Brain microvascular endothelial cell (primary cell): ENCODE results near the gene TUBGCP6.

ENCODE experiments used
- DNase-seq: peaks from one replicate; pipeline ENCODE4 v3.0.0-alpha.2; 2020
- H3K27ac ChIP-seq: fragments of 250-450 bp; sonication (Bioruptor Pico); 2 replicates; pipeline ENCODE4 v1.5.1; 2020; ENCODE audit warnings: mild to moderate bottlenecking, moderate library complexity
- H3K27me3 ChIP-seq: fragments of 250-450 bp; sonication (Bioruptor Pico); replicated peaks from 2 replicates; pipeline ENCODE4 v1.5.1; 2020; ENCODE audit warnings: mild to moderate bottlenecking
- H3K36me3 ChIP-seq: fragments of 250-450 bp; sonication (Bioruptor Pico); replicated peaks from 2 replicates; pipeline ENCODE4 v1.5.1; 2020; ENCODE audit warnings: mild to moderate bottlenecking
- H3K4me3 ChIP-seq: 2 replicates; pipeline ENCODE4 v1.5.1; 2011; ENCODE audit warnings: low read depth, mild to moderate bottlenecking, control low read depth, low read length, moderate library complexity
- in situ Hi-C: cut with HindIII; loops from 2 replicates; pipeline ENCODE4 v1.10.0; 2017; ENCODE audit warnings: low sequenced_read_pairs, low pct_ligation_motif_present
- TF ChIP-seq, protein P1 (sequence below): IDR thresholded peaks from 2 replicates; pipeline ENCODE4 v1.5.1; 2011; ENCODE audit warnings: low read depth, mild to moderate bottlenecking, moderate library complexity, low read length, control low read depth, inconsistent platforms; ENCODE audit errors: missing control alignments

The TUBGCP6 gene

DNA sequence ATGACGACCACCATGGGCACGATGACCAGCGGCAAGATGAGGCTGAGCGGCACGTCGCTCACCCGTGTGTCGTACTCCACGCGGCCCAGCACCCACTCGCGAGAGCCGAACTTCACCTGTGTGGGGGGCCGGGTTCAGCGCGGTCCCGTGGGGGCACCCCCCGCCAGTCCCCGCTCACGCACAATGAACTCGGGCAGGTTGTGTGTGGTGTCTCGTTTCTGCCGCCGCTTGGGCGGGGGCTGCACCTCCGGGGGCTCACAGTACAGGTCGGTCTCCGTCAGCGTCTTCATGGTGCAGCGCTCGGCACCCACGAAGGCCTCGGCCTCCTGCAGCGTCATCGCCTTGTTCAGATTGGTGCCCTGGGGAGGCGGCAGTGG lies 36.5 kb upstream of the TUBGCP6 start:
- Histone ChIP-seq H3K4me3 (no peak overlapping the region), H3K27me3 (no peaks in the 10 kb centered on the region), H3K27ac (no peak overlapping the region), H3K36me3 (peaks cover 65% of the 10 kb centered on the region)
- no peak for DNase-seq
- TF ChIP-seq, protein P1, sequence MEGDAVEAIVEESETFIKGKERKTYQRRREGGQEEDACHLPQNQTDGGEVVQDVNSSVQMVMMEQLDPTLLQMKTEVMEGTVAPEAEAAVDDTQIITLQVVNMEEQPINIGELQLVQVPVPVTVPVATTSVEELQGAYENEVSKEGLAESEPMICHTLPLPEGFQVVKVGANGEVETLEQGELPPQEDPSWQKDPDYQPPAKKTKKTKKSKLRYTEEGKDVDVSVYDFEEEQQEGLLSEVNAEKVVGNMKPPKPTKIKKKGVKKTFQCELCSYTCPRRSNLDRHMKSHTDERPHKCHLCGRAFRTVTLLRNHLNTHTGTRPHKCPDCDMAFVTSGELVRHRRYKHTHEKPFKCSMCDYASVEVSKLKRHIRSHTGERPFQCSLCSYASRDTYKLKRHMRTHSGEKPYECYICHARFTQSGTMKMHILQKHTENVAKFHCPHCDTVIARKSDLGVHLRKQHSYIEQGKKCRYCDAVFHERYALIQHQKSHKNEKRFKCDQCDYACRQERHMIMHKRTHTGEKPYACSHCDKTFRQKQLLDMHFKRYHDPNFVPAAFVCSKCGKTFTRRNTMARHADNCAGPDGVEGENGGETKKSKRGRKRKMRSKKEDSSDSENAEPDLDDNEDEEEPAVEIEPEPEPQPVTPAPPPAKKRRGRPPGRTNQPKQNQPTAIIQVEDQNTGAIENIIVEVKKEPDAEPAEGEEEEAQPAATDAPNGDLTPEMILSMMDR: no peak
- in situ Hi-C loops: no loop called here

DNA sequence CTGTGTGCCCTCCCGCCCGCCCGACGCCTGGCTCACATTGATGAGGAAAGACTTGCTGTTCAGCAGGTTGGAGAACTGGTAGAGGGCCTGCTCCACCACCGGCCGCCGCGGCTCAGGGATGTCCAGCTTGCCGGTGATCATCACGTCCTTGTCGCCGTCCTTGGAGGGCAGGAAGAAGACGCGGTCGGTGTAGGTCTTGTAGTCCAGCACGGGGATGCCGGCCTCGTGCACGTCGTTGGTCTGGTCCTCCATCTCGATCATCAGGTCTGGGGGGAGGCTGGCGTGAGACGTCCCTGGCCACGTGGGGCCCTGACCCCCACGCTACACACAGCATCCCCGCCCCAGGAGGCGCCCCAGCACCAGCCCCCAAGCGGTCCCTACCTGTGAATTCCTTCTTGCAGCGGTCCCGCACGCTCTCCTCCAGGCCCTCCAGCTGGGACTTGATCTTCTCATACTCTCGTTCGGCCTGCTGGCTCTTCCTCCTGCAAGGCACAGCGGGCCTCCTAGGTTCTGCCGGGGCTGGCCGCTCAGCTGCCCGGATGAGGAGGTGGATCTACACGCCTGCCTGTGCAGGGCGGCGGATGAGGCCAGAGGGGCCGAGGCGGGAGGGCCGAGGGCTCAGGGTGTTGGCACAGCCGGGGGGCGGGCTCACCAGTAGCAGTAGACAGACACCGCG lies 36.0 kb upstream of the TUBGCP6 start:
- H3K36me3 ChIP-seq: peaks cover 63% of the 10 kb centered on the region
- TF ChIP-seq, protein P1: no peak
- in situ Hi-C loops: no loop called here
- H3K27me3 ChIP-seq: no peaks in the 10 kb centered on the region
- H3K4me3 ChIP-seq: no peak overlapping the region
- H3K27ac ChIP-seq: no peak overlapping the region
- no peak for DNase-seq

DNA sequence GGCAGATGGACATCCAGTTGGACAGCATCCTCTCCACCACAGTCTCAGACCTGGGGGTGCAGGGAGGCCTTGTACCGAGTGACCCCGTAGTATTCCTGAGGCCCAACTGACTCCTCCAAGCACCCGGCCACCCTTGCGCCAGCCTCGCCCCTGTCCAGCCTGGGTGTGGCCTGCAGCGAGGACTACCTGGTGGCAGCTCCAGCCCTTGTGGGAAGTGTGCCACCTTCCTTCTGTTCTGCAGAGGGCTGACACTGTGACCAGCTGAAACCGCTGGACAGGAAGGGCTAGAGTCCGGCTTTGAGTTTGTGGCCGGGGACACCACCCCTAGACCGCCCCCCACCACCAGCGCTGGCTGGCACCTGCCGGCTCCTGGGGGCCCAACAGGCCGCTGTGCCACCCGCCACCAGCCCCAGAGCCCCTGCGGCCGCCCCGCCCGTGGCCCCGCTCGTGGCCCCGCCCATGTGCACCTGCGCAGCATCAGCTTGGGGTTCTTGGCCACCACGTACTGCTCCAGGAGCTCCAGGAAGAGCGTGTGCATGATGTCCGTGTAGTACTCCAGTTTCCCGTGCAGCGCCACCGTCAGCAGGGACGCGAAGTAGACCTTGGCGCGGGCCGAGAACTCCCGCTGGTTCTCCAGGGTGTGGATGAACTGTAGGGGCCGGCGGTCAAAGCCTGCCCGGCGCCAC lies 35.3 kb upstream of the TUBGCP6 start:
- peaks cover 68% of the 10 kb centered on the region for H3K36me3 ChIP-seq

DNA sequence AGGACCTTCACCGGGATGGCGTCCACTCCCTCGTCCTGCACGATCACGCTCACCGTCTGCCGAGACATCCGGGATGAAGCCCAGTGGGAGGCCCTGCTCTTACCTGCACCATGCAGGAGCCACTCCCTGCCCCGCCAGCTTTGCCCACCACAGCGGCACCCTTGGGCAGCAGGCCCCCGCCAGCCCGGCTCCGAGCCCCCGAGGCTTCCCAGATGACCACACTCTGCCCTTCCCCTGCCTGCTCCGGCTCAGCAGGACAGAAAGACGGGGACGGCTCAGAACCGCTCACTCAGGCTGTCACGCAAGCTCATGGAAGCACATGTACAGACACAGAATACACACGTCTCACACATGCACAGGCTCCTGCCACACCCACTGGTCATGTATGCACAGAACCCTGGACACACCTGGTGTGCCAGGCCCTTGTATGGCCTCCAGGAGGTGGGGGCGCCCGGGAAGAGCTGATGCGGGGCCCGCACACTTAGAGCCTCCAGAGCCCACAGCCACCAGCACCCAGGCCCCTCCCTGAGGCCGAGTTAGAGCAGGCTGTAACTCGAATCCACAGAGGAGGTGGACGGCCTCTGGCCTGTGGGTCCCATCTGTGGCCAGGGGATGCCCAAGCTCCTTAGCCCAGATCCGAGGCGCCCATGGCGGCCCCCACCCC lies 34.3 kb upstream of the TUBGCP6 start:
- H3K36me3 ChIP-seq: peaks cover 74% of the 10 kb centered on the region
- TF ChIP-seq, protein P1: no peak
- DNase-seq: no peak
- in situ Hi-C loops: no loop called here
- H3K27ac ChIP-seq: no peak overlapping the region
- no peak overlapping the region for H3K4me3 ChIP-seq
- no peaks in the 10 kb centered on the region for H3K27me3 ChIP-seq

More for the DNA sequence above, 35.3 kb upstream of the TUBGCP6 start:
- Histone ChIP-seq H3K27ac (no peak overlapping the region), H3K4me3 (no peak overlapping the region), H3K27me3 (no peaks in the 10 kb centered on the region)
- TF ChIP-seq, protein P1: no peak
- no peak for DNase-seq
- in situ Hi-C loops: no loop called here

DNA sequence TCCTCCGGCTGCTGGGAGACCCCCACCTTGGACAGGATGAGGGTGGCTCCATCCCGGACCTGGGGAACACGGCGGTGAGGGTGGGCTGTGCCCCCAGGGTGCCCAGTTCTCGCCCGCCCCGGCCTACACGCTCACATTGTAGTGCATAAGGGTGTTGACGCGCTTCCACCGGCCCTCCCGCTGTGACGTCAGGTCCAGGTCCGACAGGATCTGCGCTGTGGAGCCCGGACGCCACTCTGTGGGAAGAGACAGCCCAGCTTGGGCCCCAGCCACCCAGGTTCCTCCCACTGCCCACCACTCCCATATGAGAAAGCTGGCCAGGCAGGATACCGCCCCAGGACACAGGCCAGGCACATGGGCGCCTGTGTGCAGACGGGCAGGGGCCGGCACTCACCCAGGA lies 33.6 kb upstream of the TUBGCP6 start:
- no peak overlapping the region for H3K4me3 ChIP-seq
- no peak for DNase-seq
- no peaks in the 10 kb centered on the region for H3K27me3 ChIP-seq
- TF ChIP-seq, protein P1: no peak
- H3K27ac ChIP-seq: no peak overlapping the region
- peaks cover 75% of the 10 kb centered on the region for H3K36me3 ChIP-seq
- in situ Hi-C loops: no loop called here
